Measurements from ENCODE around the gene SCNM1. TPM values are rescaled to one million over a fixed set of nuclear protein-coding genes. Genes with fewer than 3 reads are reported as not detected.
A peak's percentile ranks its signal among the peaks of the same experiment; 100 is the strongest.
"Not testable (repeated sequence)": the region's sequence is repeated elsewhere in the genome, so short reads cannot be mapped to it uniquely, and the experiment has no call there.

SCNM1 gene
- total RNA-seq, 1 experiment from 2014 or later = 34.1 TPM

- H3K4me3 ChIP-seq (replicated peaks in 1 of 2; ENCODE audit: low read depth in 1 of 2, low read length in 2 of 2) = peak overlapping the region; percentile 79 to 90
- ChIA-PET POLR2A (interaction anchor here (1.3 kb wide), 1 partner anchor 82 kb away, joined by 3 read pairs; the partner anchor contains the start of gene ZNF687), CTCF (no interaction called here), RAD21 (ENCODE audit: low non-redundant PET in 1 of 2, low total read pairs in 2 of 2, uncharacterized antibody in 2 of 2, unreplicated experiment in 2 of 2) (no interaction called here)
- peak overlapping the region; percentile 83 for H3K27ac ChIP-seq (ENCODE audit: low read depth, low read length)
- ATAC-seq = no peak
- peaks cover 20 to 31% of the 10 kb centered on the region in 2 experiments for H3K4me1 ChIP-seq (ENCODE audit: control insufficient read depth in 1 of 2, insufficient read depth in 2 of 2, low read length in 2 of 2)
- H4K20me1 ChIP-seq (ENCODE audit: insufficient read depth) = no peaks in the 10 kb centered on the region
- H3K9ac ChIP-seq (ENCODE audit: low read length) = peak overlapping the region; percentile 95
- H3K9me2 ChIP-seq (ENCODE audit: insufficient read depth) = no peaks in the 10 kb centered on the region
- no peak for DNase-seq (ENCODE audit: low read depth, low spot score)
- H3K27me3 ChIP-seq (ENCODE audit: insufficient read depth, low read length) = no peaks in the 10 kb centered on the region
- H2AFZ ChIP-seq (ENCODE audit: low read depth, low read length, poor library complexity, severe bottlenecking) = no peak overlapping the region
- no peaks in the 10 kb centered on the region for H3K9me3 ChIP-seq (ENCODE audit: control insufficient read depth in 1 of 2, insufficient read depth in 1 of 2, low read depth in 1 of 2, low read length in 2 of 2)
- BruUV-seq (replicated peaks) = no TSS peak
- peaks cover 4% of the 10 kb centered on the region in 2 experiments; a peak in 2 of 4 replicates for H3K36me3 ChIP-seq (ENCODE audit: control insufficient read depth in 1 of 2, insufficient read depth in 2 of 2, low read length in 2 of 2)
- peak; percentile 60; the same call in 1 of the 2 replicates for TF ChIP-seq CEBPB (IDR thresholded peaks at IDR 0.05; ENCODE audit: low read depth)
- TF ChIP-seq, protein P1, sequence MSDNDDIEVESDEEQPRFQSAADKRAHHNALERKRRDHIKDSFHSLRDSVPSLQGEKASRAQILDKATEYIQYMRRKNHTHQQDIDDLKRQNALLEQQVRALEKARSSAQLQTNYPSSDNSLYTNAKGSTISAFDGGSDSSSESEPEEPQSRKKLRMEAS (IDR thresholded peaks at IDR 0.05) = no peak
- H3K79me2 ChIP-seq (ENCODE audit: insufficient read depth, low read length) = peaks cover 67% of the 10 kb centered on the region
- H3K4me2 ChIP-seq (ENCODE audit: low read length) = peak overlapping the region; percentile 81
- intact Hi-C loops (cut with micrococcal nuclease) = loop anchor here (5.0 kb wide), 3 partner anchors 127 to 637 kb away; partner anchors contain the start of genes C2CD4D, PI4KB and PSMB4
Measured at GRCh38 chr1:151199873-151200581, 34.1 kb downstream of the SCNM1 start.

GRCh38 chr1:151205381-151205965, 39.5 kb downstream of the SCNM1 start:
- H3K27me3 ChIP-seq (ENCODE audit: insufficient read depth, low read length); H3K4me2 ChIP-seq (ENCODE audit: low read length); RAD21 ChIA-PET (ENCODE audit: low non-redundant PET in 1 of 2, low total read pairs in 2 of 2, uncharacterized antibody in 2 of 2, unreplicated experiment in 2 of 2); ATAC-seq; H3K27ac ChIP-seq (ENCODE audit: low read depth, low read length); DNase-seq (ENCODE audit: low read depth, low spot score); H3K9ac ChIP-seq (ENCODE audit: low read length); BruUV-seq (replicated peaks); H3K9me3 ChIP-seq (ENCODE audit: control insufficient read depth in 1 of 2, insufficient read depth in 1 of 2, low read depth in 1 of 2, low read length in 2 of 2); intact Hi-C loops (cut with micrococcal nuclease); H3K4me3 ChIP-seq (replicated peaks in 1 of 2; ENCODE audit: low read depth in 1 of 2, low read length in 2 of 2); POLR2A ChIA-PET; H2AFZ ChIP-seq (ENCODE audit: low read depth, low read length, poor library complexity, severe bottlenecking); H3K9me2 ChIP-seq (ENCODE audit: insufficient read depth); H4K20me1 ChIP-seq (ENCODE audit: insufficient read depth); H3K4me1 ChIP-seq (ENCODE audit: control insufficient read depth in 1 of 2, insufficient read depth in 2 of 2, low read length in 2 of 2); CTCF ChIA-PET: not testable (repeated sequence)
- Histone ChIP-seq H3K79me2 (ENCODE audit: insufficient read depth, low read length) (peaks cover 98% of the 10 kb centered on the region), H3K36me3 (ENCODE audit: control insufficient read depth in 1 of 2, insufficient read depth in 2 of 2, low read length in 2 of 2) (peaks cover 15 to 16% of the 10 kb centered on the region in 2 experiments; a peak in 2 of 4 replicates)
